Fibroblast of lung (primary cell): ENCODE results near the gene MT3.

Experiments used
- EZH2 ChIP-seq: IDR thresholded peaks from 2 replicates; pipeline ENCODE4 v1.5.1; 2012; ENCODE audit warnings: low read length, control low read depth, mild to moderate bottlenecking; ENCODE audit errors: missing control alignments
- TF ChIP-seq, protein P1 (sequence below), 2 donors: IDR thresholded peaks in 1 of 2; conservative IDR thresholded peaks in 1 of 2; 1 replicate in 1 of 2; 2 replicates in 1 of 2; pipeline ENCODE4 v1.5.1; 2011 to 2012; ENCODE audit warnings: low read length in 2 of 2, control low read depth in 1 of 2, inconsistent platforms in 1 of 2, low read depth in 1 of 2, mild to moderate bottlenecking in 1 of 2

DNA sequence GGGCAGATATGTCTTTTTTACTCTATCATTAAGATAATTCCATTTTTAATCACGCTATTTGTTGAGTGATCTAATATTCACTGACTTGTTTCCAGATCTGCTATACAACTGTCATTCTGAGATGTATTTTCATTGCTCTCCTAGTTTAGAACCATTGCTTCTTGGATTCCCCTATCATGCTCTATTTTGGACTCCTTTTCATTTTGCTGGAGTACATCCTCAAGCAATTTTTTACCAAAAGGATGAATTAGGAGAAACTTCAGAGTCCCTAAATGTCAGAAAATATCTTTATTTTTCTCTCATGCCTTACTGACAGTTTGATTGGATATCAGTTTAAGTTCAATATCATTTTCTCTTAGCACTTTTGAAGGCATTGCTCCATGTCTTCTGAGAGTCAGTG lies 14.7 kb upstream of the MT3 start:
- TF ChIP-seq, protein P1, sequence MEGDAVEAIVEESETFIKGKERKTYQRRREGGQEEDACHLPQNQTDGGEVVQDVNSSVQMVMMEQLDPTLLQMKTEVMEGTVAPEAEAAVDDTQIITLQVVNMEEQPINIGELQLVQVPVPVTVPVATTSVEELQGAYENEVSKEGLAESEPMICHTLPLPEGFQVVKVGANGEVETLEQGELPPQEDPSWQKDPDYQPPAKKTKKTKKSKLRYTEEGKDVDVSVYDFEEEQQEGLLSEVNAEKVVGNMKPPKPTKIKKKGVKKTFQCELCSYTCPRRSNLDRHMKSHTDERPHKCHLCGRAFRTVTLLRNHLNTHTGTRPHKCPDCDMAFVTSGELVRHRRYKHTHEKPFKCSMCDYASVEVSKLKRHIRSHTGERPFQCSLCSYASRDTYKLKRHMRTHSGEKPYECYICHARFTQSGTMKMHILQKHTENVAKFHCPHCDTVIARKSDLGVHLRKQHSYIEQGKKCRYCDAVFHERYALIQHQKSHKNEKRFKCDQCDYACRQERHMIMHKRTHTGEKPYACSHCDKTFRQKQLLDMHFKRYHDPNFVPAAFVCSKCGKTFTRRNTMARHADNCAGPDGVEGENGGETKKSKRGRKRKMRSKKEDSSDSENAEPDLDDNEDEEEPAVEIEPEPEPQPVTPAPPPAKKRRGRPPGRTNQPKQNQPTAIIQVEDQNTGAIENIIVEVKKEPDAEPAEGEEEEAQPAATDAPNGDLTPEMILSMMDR (conservative IDR thresholded peaks at IDR 0.05 in 1 of 2, IDR thresholded peaks at IDR 0.05 in 1 of 2; ENCODE audit: low read depth in 1 of 2, low read length in 2 of 2) = no peak
- no peak for TF ChIP-seq EZH2
